Measurements from ENCODE around the gene C19orf73. TPM values are rescaled to one million over a fixed set of nuclear protein-coding genes. Genes with fewer than 3 reads are reported as not detected.
"Not testable (repeated sequence)": the region's sequence is repeated elsewhere in the genome, so short reads cannot be mapped to it uniquely, and the experiment has no call there.

Gene C19orf73
- total RNA-seq, 1 donor from 2014 or later: 1.8 TPM

- Mint-ChIP-seq H3K27ac (ENCODE audit: unreplicated experiment) (peak within 1 kb of the TSS; percentile 92), H3K9me3 (ENCODE audit: unreplicated experiment) (no peaks in the 10 kb centered on the region), H3K36me3 (ENCODE audit: unreplicated experiment) (peaks cover 9% of the 10 kb centered on the region), H3K27me3 (ENCODE audit: unreplicated experiment) (no peaks in the 10 kb centered on the region), H3K4me1 (ENCODE audit: unreplicated experiment) (peaks cover 27% of the 10 kb centered on the region), H3K4me3 (ENCODE audit: unreplicated experiment) (peak within 1 kb of the TSS; percentile 95)
- peak; percentile 100 for DNase-seq (ENCODE audit: extremely low spot score, unreplicated experiment)
- TF ChIP-seq, protein P1, sequence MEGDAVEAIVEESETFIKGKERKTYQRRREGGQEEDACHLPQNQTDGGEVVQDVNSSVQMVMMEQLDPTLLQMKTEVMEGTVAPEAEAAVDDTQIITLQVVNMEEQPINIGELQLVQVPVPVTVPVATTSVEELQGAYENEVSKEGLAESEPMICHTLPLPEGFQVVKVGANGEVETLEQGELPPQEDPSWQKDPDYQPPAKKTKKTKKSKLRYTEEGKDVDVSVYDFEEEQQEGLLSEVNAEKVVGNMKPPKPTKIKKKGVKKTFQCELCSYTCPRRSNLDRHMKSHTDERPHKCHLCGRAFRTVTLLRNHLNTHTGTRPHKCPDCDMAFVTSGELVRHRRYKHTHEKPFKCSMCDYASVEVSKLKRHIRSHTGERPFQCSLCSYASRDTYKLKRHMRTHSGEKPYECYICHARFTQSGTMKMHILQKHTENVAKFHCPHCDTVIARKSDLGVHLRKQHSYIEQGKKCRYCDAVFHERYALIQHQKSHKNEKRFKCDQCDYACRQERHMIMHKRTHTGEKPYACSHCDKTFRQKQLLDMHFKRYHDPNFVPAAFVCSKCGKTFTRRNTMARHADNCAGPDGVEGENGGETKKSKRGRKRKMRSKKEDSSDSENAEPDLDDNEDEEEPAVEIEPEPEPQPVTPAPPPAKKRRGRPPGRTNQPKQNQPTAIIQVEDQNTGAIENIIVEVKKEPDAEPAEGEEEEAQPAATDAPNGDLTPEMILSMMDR (IDR thresholded peaks at IDR 0.05): no peak
Observed at GRCh38 chr19:49085020-49085867, 33.7 kb downstream of the C19orf73 start, which contains the start of gene SNRNP70. Gene SNRNP70 (plus strand): TSS chr19:49085451. CDS start chr19:49086415, 964 bp downstream.

DNA sequence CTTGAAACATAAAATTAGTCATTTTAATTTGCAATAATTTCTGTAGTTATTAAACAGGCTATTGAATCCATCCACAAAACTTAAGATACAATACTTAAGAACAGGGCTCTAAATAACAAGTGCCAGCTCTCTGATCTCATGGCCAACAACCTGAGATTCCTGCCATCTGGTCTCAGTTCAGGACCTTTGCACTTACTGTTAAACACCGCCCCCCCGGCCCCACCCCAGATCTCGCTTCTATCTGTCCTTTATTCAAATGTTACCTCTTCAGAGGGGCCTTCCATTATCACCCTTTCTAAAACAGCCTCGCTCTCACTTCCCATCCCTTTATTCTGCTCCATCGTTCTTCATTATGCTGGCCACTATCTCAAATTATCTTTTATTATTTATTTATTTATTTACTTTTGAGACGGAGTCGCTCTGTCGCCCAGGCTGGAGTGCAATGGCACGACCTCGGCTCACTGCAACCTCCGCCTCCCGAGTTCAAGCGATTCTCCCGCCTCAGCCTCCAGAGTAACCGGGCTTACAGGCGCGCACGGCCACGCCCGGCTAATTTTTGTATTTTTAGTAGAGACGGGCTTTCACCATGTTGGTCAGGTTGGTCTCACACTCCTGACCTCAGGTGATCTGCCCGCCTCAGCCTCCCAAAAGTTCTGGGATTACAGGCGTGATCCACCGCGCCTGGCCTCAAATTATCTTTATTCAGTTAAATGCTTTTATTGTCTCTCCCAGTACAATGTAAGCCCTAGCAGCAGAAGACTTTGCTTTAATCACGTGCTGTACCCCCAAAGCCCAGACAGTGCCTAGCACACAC lies 34.5 kb downstream of the C19orf73 start:
- H3K4me3 Mint-ChIP-seq (ENCODE audit: unreplicated experiment): peak overlapping the region; percentile 95
- no peaks in the 10 kb centered on the region for H3K9me3 Mint-ChIP-seq (ENCODE audit: unreplicated experiment)
- DNase-seq (ENCODE audit: extremely low spot score, unreplicated experiment): no peak
- peak overlapping the region; percentile 92 for H3K27ac Mint-ChIP-seq (ENCODE audit: unreplicated experiment)
- TF ChIP-seq, protein P1 (IDR thresholded peaks at IDR 0.05): no peak
- H3K4me1 Mint-ChIP-seq (ENCODE audit: unreplicated experiment): peaks cover 27% of the 10 kb centered on the region
- H3K27me3 Mint-ChIP-seq (ENCODE audit: unreplicated experiment): no peaks in the 10 kb centered on the region
- H3K36me3 Mint-ChIP-seq (ENCODE audit: unreplicated experiment): peaks cover 7% of the 10 kb centered on the region

DNA sequence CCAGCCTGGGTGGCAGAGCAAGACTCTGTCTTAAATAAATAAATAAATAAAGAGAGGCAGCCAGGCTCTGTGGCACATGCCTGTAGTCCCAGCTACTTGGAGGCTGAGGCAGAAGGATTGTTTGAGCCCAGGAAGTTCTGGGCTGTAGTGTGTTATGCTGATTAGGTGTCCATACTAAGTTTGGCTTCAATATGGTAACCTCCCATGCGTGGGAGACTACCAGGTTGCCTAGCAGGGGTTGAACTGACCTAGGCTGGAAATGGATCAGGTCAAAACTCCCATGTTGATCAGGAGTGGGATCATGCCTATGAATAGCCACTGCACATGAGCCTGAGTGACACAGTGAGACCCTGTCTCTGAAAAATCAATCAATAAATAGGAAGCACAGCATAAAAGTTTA lies 37.7 kb downstream of the C19orf73 start:
- Mint-ChIP-seq H3K27ac (ENCODE audit: unreplicated experiment) (no peak overlapping the region), H3K4me1 (ENCODE audit: unreplicated experiment) (peaks cover 11% of the 10 kb centered on the region), H3K27me3 (ENCODE audit: unreplicated experiment) (no peaks in the 10 kb centered on the region), H3K9me3 (ENCODE audit: unreplicated experiment) (no peaks in the 10 kb centered on the region), H3K4me3 (ENCODE audit: unreplicated experiment) (no peak overlapping the region), H3K36me3 (ENCODE audit: unreplicated experiment) (peaks cover under 1% of the 10 kb centered on the region)
- no peak for DNase-seq (ENCODE audit: extremely low spot score, unreplicated experiment)
- TF ChIP-seq, protein P1 (IDR thresholded peaks at IDR 0.05): no peak

- H3K27me3 Mint-ChIP-seq (ENCODE audit: unreplicated experiment): no peaks in the 10 kb centered on the region
- no peak overlapping the region for H3K27ac Mint-ChIP-seq (ENCODE audit: unreplicated experiment)
- H3K9me3 Mint-ChIP-seq (ENCODE audit: unreplicated experiment): no peaks in the 10 kb centered on the region
- no peak for DNase-seq (ENCODE audit: extremely low spot score, unreplicated experiment)
- H3K36me3 Mint-ChIP-seq (ENCODE audit: unreplicated experiment): no peaks in the 10 kb centered on the region
- TF ChIP-seq, protein P1 (IDR thresholded peaks at IDR 0.05): no peak
- peaks cover 6% of the 10 kb centered on the region for H3K4me1 Mint-ChIP-seq (ENCODE audit: unreplicated experiment)
- H3K4me3 Mint-ChIP-seq (ENCODE audit: unreplicated experiment): no peak overlapping the region
Observed at GRCh38 chr19:49080392-49080791, 38.6 kb downstream of the C19orf73 start.

DNA sequence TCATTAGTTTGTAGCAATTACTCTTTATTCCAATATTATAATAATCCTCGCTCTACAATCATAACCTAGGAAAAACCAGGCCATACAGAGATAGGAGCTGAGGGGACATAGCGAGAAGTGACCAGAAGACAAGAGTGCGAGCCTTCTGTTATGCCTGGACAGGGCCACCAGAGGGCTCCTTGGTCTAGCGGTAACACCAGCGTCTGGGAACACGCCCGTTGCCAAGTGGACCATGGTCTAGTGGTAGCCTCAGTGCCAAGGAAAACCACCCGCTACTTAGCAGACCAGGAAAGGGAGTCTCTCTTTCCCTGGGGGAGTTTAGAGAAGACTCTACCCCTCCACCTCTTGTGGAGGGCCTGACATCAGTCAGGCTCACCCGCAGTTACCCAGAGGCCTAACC lies 44.1 kb downstream of the C19orf73 start:
- H3K27me3 Mint-ChIP-seq (ENCODE audit: unreplicated experiment): peaks cover 33% of the 10 kb centered on the region
- not testable (repeated sequence) for DNase-seq (ENCODE audit: extremely low spot score, unreplicated experiment); H3K36me3 Mint-ChIP-seq (ENCODE audit: unreplicated experiment); H3K4me3 Mint-ChIP-seq (ENCODE audit: unreplicated experiment); H3K4me1 Mint-ChIP-seq (ENCODE audit: unreplicated experiment); H3K9me3 Mint-ChIP-seq (ENCODE audit: unreplicated experiment); H3K27ac Mint-ChIP-seq (ENCODE audit: unreplicated experiment)
- TF ChIP-seq, protein P1 (IDR thresholded peaks at IDR 0.05): peak; percentile 76
